Measurements from ENCODE around the gene ACRBP. TPM values are rescaled to one million over a fixed set of nuclear protein-coding genes. Genes with fewer than 3 reads are reported as not detected.
A peak's percentile ranks its signal among the peaks of the same experiment; 100 is the strongest.
"Not testable (repeated sequence)": the region's sequence is repeated elsewhere in the genome, so short reads cannot be mapped to it uniquely, and the experiment has no call there.

ACRBP gene
- total RNA-seq, 1 donor from 2014 or later = 0.15 TPM

DNA sequence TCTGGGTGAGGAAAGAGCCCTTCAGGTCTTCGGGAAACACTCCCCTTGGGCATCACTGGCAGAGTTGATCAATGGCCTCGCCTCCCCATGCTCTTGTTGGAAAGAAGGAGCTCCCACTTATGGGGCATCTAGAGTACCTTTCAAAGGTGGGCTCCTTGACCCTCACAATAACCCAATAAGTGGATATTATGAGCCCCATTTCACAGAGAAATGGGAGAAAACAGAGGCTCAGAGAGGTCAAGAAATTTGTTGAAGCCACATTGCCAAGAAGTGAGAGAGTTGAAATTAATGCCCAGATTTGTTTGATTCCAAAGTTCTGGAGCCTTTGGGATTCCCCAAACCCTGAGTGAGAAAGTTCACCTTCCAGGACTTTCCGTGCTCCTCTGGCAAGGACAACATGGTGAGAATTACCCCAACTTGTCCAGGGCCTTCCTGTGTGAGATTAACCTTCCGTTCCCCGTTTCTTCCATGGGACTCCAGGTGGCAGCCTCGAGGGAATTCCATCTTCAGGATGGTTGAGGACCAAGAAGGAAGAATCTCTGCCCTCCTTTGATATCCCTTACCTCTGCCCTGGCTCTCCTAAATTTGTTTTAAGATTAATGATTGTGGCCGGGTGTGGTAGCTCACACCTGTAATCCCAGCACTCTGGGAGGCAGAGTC, 32.6 kb downstream of the ACRBP start:
- DNase-seq (ENCODE audit: low read depth) = no peak

DNA sequence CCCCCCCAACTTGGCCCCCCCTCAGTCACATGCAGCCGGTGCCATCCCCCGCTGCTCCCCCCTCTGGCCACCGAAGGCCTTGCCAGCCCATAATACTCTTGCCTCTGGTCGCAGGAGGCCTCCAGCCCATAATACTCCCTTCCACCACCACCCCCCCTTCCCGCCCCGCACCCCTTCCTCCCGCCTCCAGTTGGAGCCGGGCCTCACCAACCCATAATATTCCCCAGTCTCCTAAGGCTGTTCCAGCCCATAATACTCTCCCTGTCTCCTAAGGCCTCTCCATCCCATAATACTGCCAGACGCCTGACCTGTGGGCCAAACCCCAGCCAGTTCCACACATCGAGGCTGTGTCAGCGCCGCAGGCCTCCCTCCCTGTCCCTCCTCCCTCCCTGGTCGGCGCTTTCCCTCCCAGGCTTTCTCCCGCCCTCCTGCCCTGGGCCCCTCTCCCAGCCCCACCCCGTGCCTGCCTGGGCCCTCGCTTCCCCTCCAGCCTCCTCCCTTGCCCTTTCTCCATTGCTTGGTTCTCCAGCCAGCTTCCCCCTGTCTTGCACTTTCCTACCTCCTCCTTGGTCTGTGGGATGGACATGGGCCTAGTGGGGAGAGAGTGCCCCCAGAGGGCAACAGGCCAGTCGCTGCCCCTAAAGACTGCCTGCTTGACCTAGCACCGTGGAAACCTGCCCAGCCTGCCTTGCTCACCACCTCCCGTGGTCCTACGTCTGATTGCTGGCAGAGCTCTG, 33.3 kb downstream of the ACRBP start:
- DNase-seq (ENCODE audit: low read depth) = peak; percentile 98

DNA sequence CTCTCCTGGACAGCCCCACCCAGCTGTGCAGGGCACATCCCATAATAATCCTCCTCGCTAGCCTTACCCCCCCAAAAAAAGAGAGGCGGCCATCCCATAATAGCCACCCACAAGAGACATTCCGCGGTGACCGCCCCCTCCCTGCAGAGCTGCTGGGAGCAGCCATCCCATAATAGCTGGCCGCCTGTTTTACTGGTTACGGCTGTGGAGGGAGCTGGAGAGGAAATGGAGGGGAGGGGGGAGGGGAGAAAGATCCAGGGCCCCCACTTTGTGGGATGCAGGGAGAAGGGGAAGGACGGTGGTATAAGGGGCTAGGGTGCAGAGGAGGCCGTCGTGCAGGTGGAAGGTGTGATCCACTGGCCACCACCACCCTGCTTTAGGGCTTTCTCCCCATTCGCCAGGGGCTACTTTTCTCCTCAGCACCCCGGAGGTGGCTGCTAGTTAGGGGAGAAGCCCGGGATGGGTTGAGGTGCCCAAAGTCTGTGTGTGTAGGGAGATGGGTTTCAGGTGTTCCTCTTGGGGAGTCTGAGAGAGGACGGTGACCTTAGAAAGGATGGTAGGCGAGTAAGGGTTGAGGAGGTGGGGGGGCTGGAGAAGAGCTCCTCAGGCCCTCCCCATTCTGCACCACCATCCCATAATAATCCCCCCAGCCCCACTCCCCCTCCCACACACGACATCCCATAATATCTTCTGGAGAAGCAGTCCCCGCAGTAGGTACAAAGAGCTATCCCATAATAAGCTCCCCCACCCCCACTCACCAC, 34.0 kb downstream of the ACRBP start:
- DNase-seq (ENCODE audit: low read depth) = peak; percentile 58

DNA sequence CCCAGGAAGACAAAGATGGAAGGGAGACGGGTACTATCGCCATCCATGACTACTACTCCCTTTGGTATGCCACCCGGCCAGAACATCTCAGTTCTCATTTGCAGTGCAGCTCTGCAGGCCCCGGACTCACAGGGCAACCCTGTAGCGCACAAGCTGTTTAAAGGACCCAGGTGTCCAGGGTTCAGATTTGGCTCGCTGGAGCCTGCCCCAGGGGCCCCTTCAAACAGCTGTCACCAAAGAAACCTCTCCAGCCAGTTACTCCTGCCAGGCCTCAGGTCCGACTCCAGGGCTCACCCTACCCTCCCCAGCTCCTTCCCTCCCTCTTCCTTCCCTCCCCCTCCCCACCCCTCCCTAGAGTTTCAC, 34.6 kb downstream of the ACRBP start:
- no peak for DNase-seq (ENCODE audit: low read depth)

DNA sequence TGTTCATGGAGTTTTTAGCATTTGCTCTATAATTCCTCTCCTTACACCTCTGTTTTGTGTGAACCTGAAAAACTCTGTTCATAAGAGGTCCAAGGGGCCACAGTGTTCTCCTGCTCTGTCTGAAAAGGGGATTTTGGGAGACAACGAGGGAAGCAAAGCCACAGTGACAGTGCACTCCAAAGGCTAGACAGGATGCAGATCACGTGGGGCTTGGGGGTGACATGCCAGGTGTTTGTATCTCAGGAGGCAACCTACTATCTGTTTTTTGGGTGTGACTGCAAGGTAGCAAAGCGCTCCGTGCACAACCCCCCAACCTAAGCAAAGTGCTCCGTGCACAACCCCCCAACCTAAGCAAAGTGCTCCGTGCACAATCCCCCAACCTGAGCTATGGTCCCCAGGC, 35.0 kb downstream of the ACRBP start:
- DNase-seq (ENCODE audit: low read depth) = no peak

DNA sequence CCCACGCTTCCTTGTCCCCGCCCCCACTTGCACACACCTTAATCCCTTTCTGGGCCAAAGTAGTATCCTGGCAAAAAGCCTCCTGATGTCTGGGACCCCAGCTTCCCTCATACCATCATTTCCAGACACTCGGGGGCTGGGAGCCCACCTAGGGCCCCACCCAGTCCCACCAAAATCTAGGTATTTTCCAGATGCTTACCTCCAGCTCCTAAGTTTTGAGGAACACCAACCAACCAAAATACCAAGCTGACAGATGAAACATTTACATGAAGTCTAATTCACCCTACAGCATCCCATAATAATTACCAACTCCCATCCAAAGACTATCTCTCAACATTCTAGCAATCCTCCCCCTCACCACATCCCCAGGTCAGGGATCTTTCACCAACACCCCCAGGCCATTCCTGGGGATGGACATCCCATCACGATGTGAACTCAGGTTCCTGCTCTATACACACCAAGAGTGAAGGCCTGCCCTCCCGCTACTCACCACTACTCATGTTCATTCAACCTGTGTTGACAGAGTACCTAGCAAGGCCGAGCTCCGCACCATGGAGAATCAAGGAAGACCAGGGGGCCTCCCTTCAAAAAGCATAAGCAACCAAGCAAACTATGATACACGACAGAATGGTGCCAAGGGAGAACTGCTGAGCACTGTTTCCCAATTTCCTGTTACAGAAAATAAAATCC, 38.5 kb downstream of the ACRBP start:
- DNase-seq (ENCODE audit: low read depth) = no peak

DNA sequence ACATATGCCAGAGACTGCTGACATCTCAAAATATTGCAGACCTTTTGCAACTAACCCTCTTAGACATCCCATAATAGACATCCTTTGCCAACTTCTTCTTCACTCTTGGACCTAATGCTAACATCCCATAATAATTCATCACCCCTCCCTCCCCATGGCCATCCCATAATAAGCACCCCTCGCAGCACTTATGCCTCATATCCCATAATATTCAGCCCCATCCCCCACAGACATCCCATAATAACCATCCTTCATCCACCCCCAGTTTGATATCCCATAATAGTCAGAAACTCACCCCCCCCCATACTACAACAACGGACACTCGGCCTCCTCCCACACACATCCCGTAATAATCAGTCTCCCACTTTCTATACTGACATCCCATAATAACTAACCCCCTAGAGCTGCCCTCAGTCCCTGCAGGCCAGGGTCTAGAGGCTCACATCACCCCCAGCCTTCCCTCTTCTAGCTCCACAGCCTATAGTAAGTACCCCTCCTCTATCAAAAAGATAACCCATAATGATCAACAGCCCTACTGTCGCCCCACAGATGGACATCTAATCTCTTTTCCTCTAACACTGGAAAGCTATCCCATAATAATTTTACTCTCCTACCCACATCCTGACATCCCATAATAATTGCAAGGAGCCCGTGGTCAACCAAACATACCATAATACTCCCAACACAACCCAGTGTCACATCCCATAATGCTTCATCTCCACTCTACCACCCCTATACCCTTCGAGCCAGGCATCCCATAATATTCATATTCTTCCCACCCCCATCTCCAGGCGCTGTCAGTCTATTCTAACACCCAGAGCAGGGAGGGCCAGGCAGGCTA, 39.3 kb downstream of the ACRBP start:
- peak; percentile 78 for DNase-seq (ENCODE audit: low read depth)

DNA sequence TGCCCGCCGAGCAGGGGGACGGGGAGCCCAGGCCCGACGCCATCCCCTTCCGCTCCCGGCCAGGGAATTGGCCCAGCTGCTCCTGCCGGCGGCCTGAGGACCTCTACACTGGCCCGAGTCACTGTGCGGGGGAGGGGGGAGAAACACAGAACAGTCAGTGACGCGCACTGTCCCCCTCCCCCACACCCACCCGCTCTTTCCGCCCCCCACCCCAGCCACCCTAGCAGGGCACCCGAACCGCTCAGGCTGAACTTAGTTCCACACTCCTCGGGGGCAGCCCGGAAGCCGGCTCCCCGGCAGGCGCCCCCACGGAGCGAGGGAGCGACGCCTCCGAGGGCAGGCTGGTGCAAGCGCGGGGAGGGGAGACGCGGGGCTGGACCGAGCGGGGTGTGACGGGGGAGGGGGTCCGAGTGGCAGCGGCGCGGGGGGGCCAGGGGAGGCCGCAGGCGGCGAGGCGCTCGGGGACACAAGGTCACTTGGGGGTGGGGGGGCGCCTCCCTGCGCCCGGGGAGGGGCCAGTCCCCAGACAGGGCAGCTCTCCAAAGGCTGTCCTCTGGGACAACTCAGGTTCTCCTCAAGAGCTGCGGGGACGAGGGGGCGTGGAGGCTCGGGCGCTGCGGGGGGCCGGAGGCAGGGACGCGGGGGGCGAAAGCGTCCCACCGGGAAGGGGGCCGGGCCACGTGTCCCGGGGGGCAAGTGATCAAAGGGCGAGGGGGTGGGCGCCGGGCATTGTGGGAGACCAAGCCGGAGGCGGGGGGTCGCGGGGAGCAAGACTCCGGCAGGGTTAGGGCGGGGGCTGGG, 40.7 kb downstream of the ACRBP start:
- DNase-seq (ENCODE audit: low read depth) = peak; percentile 18

DNA sequence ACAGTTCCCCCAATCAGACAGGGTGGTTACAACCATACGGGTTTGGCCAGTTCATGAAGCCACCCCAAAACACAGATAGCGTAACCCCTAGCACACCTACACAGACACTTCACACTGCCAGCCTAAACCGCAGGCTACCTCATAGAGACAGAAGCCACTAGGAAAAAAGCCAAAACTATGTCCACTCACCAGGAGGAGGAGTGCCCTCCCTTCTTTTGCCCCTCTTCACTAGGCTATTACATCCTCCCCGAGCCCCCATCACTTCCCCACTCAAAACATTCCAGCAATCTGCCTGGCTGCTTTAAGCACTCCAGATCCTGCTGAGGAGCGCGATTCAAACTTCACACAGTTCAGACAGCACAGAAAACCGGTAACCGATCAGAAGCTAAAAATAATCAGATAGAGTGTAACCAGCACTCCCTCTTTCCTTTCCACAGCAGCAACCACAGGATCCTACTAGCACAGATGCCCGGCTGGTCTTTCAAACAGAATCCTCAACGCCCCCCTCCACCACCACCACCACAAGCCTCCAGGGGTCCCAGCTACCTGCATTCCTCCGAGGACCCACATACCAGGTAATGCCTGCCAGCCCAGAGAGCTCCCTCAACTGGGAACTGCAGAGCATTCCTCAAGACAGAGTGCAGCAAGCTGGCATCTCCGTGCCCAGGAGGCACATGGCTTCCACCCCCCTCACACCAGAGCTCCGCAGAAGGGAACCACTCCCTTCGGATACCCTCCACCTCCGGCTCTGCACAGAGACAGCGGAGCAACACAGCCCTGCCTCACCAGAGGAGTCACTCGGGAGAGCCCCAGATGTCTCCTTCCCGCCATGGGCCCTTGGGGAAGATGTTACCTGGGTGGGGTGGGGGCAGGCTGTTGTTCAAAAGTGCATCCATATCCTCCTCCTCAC, 41.6 kb downstream of the ACRBP start:
- peak; percentile 12 for DNase-seq (ENCODE audit: low read depth)

DNA sequence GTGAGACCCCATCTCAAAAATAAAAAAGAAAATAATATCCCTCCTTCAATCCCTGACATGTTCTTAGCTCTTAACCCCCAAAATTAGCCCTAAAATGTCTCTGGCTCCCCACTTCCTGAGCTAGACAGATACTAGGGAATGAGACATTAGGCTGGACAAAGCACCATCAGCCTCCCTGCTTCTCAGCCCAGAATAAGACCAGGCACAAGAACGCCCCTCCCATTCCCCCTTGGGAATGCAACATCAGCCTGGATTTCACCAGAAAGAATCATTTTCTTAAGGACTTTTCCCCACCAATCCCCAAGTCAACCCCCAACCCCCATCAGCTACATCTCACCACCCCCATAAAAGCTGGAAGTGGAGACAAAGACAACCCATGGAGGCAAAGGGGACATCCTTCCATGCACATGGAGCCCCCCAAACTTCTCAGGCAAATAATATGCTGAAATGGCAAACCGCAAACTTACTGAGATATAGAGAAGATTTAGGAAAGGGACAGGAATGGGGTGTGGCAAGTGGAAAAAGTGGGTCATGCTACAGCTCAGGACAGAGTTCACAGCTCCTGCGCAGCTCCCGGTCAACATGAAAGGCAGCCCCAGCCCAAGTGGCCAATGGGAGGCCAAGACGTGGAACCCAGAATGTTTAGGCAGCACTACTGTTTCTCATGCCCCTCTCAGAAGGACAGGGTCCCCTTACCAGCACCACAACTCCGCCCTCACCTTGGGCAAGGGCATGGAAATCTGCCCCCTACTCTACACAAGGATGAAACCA, 42.8 kb downstream of the ACRBP start:
- DNase-seq (ENCODE audit: low read depth) = no peak

DNA sequence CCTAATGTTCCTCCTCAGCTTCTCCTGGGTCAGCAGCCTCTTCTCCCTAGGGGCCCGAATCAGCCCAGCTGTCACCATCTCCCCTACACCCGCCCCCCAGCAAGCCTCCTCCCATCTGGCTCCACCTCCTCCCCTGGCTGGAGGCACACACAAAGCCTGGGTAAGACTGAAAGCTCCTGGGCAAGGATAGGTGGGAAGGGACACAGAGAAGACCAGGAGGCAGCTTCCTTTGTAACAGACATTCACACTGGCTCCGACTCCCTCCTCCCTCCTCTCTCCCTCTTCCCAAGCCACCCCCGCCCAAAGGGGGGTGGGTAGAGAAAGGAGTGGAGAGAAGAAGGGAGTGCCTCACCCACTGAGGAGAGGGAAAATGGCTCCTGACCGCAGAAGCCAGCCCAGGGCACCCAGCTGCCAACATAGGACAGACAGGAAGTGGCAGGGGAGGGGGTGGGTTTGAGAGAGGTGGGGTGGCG, 44.1 kb downstream of the ACRBP start:
- peak; percentile 46 for DNase-seq (ENCODE audit: low read depth)

DNA sequence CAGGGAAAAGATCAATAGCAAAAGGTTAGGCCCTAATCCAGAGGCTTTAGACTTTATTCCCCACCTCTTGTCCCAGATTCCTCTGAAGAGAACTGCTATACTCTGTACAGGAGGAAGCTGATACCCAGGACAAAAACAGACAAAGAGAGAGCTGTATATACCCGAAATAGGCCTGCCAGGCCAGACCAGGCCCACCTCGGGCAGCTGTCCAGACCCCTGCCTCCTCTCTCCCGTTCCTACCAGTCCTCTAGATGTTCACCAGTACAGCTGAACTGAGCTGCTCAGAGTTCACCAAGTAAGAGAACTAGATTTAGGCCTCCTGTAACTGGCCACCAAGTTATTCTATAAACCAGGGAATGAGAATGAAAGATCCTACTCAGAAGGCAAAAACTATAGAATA, 44.7 kb downstream of the ACRBP start:
- no peak for DNase-seq (ENCODE audit: low read depth)

DNA sequence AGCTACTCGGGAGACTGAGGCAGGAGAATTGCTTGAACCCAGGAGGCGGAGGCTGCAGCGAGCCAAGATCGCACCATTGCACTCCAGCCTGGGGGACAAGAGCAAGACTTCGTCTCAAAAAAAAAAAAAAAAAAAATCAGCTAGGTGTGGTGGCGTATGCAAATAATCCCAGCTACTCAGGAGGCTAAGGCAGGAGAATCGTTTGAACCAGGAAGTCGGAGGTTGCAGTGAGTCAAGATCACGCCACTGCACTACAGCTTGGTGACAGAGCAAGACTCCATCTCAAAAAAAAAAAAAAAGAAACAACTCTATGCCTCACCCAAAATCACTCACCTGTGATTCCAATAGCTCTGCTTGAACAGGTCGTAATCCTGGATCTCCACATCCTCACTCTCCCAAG, 51.6 kb downstream of the ACRBP start:
- DNase-seq (ENCODE audit: low read depth) = not testable (repeated sequence)

DNA sequence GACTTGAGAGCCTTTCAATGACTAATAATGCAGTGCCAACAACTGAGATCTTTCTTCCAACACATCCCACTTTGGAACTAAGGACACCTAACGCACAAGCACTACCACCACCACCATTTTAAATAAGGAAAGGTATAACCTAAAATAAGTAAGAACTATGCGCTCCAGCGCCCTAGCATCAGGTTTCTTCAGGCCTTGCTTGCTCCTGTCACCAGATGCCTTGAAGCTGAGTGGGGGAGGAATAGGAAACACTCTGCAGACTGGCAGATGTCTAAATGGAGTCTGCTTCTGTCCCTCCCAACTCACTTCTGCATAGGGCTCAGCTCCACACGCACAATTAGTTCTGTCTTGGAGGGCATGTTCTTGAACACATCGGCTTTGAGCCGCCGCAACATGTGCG, 55.1 kb downstream of the ACRBP start:
- DNase-seq (ENCODE audit: low read depth) = no peak

Data from renal cortical epithelial cell (primary cell).